GM13977 (cell line): ENCODE data around the gene PAAF1.

Experiments
- DNase-seq: peaks from one replicate; pipeline ENCODE4 v3.0.0; 2012; ENCODE audit warnings: low spot score
- CTCF ChIP-seq: IDR thresholded peaks from 2 replicates; pipeline ENCODE4 v1.5.1; 2012; ENCODE audit warnings: mild to moderate bottlenecking, control low read depth; ENCODE audit not compliant: insufficient read depth; ENCODE audit errors: extremely low read depth, missing control alignments
- in situ Hi-C: fragments of 300-500 bp; cut with MboI; formaldehyde crosslinking; loops from one replicate; pipeline ENCODE4 v1.12.0; 2022; ENCODE audit warnings: low sequenced_read_pairs, low pct_unique_long_range_greater_than_20kb, mixed read lengths, inconsistent platforms; ENCODE audit not compliant: unreplicated experiment

The PAAF1 gene

GRCh38 chr11:73972620-73973449 lies 96.0 kb downstream of the PAAF1 start:
- in situ Hi-C loops = loop anchor here (25.0 kb wide), 1 partner anchor 339 kb away; the partner anchor contains the start of gene P4HA3
- no peak for TF ChIP-seq CTCF
- DNase-seq = no peak

GRCh38 chr11:73974604-73975478 lies 98.0 kb downstream of the PAAF1 start:
- in situ Hi-C loops = loop anchor here (25.0 kb wide), 1 partner anchor 337 kb away; the partner anchor contains the start of gene P4HA3
- no peak for TF ChIP-seq CTCF
- no peak for DNase-seq

- DNase-seq = no peak
- no peak for TF ChIP-seq CTCF
- in situ Hi-C loops = no loop called here
Observed at GRCh38 chr11:73975479-73975757, 98.6 kb downstream of the PAAF1 start.

GRCh38 chr11:73976451-73977151 lies 99.8 kb downstream of the PAAF1 start:
- TF ChIP-seq CTCF = no peak
- no peak for DNase-seq
- in situ Hi-C loops = no loop called here

GRCh38 chr11:73977856-73978519 lies 101.2 kb downstream of the PAAF1 start:
- TF ChIP-seq CTCF = no peak
- DNase-seq = no peak
- in situ Hi-C loops = no loop called here

GRCh38 chr11:73978576-73979086 lies 101.8 kb downstream of the PAAF1 start:
- no peak for DNase-seq
- TF ChIP-seq CTCF = no peak
- in situ Hi-C loops = no loop called here
